Large intestine (tissue), 3 donors: ENCODE results near the gene PGF. TPM values are rescaled to one million over a fixed set of nuclear protein-coding genes. Genes with fewer than 3 reads are reported as not detected.
"Not testable (repeated sequence)": the region's sequence is repeated elsewhere in the genome, so short reads cannot be mapped to it uniquely, and the experiment has no call there.

Source experiments
- DNase-seq, 2 donors: peaks; one replicate each; pipeline versions ENCODE4 v3.0.0 to v3.0.0-alpha.2; 2013
- H3K27ac ChIP-seq: one replicate; pipeline ENCODE4 v1.5.1; 2013; ENCODE audit warnings: low read length
- H3K27me3 ChIP-seq: 2 replicates; pipeline ENCODE4 v1.6.1; 2013; ENCODE audit warnings: low read length; ENCODE audit not compliant: control insufficient read depth, insufficient read depth
- H3K36me3 ChIP-seq: 2 replicates; pipeline ENCODE4 v1.6.1; 2013; ENCODE audit warnings: low read length; ENCODE audit not compliant: control insufficient read depth, insufficient read depth
- H3K4me1 ChIP-seq: one replicate; pipeline ENCODE4 v1.6.1; 2013; ENCODE audit warnings: low read length; ENCODE audit not compliant: control insufficient read depth, insufficient read depth
- H3K4me3 ChIP-seq: one replicate; pipeline ENCODE4 v1.5.1; 2013; ENCODE audit warnings: low read length
- H3K9me3 ChIP-seq: one replicate; pipeline ENCODE4 v1.6.1; 2013; ENCODE audit warnings: mild to moderate bottlenecking, low read depth, low read length, moderate library complexity; ENCODE audit not compliant: control insufficient read depth
- WGBS: methylation state at CpG from one replicate; pipeline ENCODE4 v1.1.5; 2013; ENCODE audit warnings: low lambda C conversion rate; ENCODE audit not compliant: insufficient coverage; 5-methylcytosine and 5-hydroxymethylcytosine counted together
- polyA plus RNA-seq: library from polyadenylated mRNA; unstranded; fragments of 120-200 nt; gene quantifications from one replicate; pipeline ENCODE4 v1.2.1, GENCODE V29; 2013

The PGF gene
- polyA plus RNA-seq, 1 donor = 9.1 TPM

- Histone ChIP-seq H3K27me3 (no peaks in the 10 kb centered on the region), H3K9me3 (no peaks in the 10 kb centered on the region), H3K4me3 (no peak overlapping the region), H3K4me1 (peaks cover 4% of the 10 kb centered on the region), H3K27ac (no peak overlapping the region), H3K36me3 (peaks cover 11% of the 10 kb centered on the region)
- DNase-seq = no peak
- no CpG with 5 or more reads among the region's 13 CpGs for WGBS
Measured at GRCh38 chr14:74941676-74942097, 13.7 kb downstream of the PGF start.

- WGBS = 93% methylated on average over 2 of the region's 18 CpGs
- Histone ChIP-seq H3K27me3 (no peaks in the 10 kb centered on the region), H3K36me3 (peaks cover 11% of the 10 kb centered on the region), H3K27ac (no peak overlapping the region), H3K9me3 (no peaks in the 10 kb centered on the region), H3K4me1 (peaks cover 2% of the 10 kb centered on the region), H3K4me3 (no peak overlapping the region)
- no peak for DNase-seq
Measured at GRCh38 chr14:74940956-74941565, 14.3 kb downstream of the PGF start.

GRCh38 chr14:74938531-74939495 is 16.6 kb downstream of the PGF start:
- H3K36me3 ChIP-seq = peaks cover 11% of the 10 kb centered on the region
- no peak for DNase-seq
- H3K4me1 ChIP-seq = no peaks in the 10 kb centered on the region
- no peak overlapping the region for H3K27ac ChIP-seq
- no peaks in the 10 kb centered on the region for H3K27me3 ChIP-seq
- no peaks in the 10 kb centered on the region for H3K9me3 ChIP-seq
- WGBS = no CpG with 5 or more reads among the region's 10 CpGs
- H3K4me3 ChIP-seq = no peak overlapping the region

GRCh38 chr14:74937171-74937570 is 18.2 kb downstream of the PGF start:
- Histone ChIP-seq H3K27ac (no peak overlapping the region), H3K4me3 (no peak overlapping the region), H3K27me3 (no peaks in the 10 kb centered on the region), H3K4me1 (no peaks in the 10 kb centered on the region), H3K9me3 (no peaks in the 10 kb centered on the region), H3K36me3 (peaks cover 4% of the 10 kb centered on the region)
- no CpG with 5 or more reads among the region's 2 CpGs for WGBS
- DNase-seq = no peak

- Histone ChIP-seq H3K4me1 (no peaks in the 10 kb centered on the region), H3K36me3 (no peaks in the 10 kb centered on the region), H3K27me3 (no peaks in the 10 kb centered on the region), H3K9me3 (no peaks in the 10 kb centered on the region), H3K27ac (no peak overlapping the region), H3K4me3 (no peak overlapping the region)
- DNase-seq = no peak
- WGBS = no CpG with 5 or more reads among the region's 8 CpGs
Measured at GRCh38 chr14:74936731-74937130, 18.7 kb downstream of the PGF start.

GRCh38 chr14:74936151-74936550 is 19.2 kb downstream of the PGF start:
- Histone ChIP-seq H3K27ac (no peak overlapping the region), H3K9me3 (no peaks in the 10 kb centered on the region), H3K36me3 (no peaks in the 10 kb centered on the region), H3K27me3 (no peaks in the 10 kb centered on the region), H3K4me1 (no peaks in the 10 kb centered on the region), H3K4me3 (no peak overlapping the region)
- no CpG with 5 or more reads among the region's 11 CpGs for WGBS
- no peak for DNase-seq

GRCh38 chr14:74935360-74935680 is 20.1 kb downstream of the PGF start:
- no peak for DNase-seq
- no peaks in the 10 kb centered on the region for H3K4me1 ChIP-seq
- H3K27ac ChIP-seq = no peak overlapping the region

GRCh38 chr14:74934476-74935359 is 20.7 kb downstream of the PGF start:
- Histone ChIP-seq H3K27me3 (no peaks in the 10 kb centered on the region), H3K4me3 (no peak overlapping the region), H3K4me1 (no peaks in the 10 kb centered on the region), H3K9me3 (no peaks in the 10 kb centered on the region), H3K27ac (no peak overlapping the region), H3K36me3 (no peaks in the 10 kb centered on the region)
- 60% methylated on average over 1 of the region's 26 CpGs for WGBS
- no peak for DNase-seq

More at GRCh38 chr14:74935360-74935680, 20.1 kb downstream of the PGF start:
- no peaks in the 10 kb centered on the region for H3K36me3 ChIP-seq
- no peaks in the 10 kb centered on the region for H3K27me3 ChIP-seq
- WGBS = no CpG with 5 or more reads among the region's 9 CpGs
- no peak overlapping the region for H3K4me3 ChIP-seq
- no peaks in the 10 kb centered on the region for H3K9me3 ChIP-seq

- DNase-seq = no peak
- H3K27ac ChIP-seq = no peak overlapping the region
- no peaks in the 10 kb centered on the region for H3K9me3 ChIP-seq
- no peaks in the 10 kb centered on the region for H3K27me3 ChIP-seq
- no CpG with 5 or more reads among the region's 4 CpGs for WGBS
- no peaks in the 10 kb centered on the region for H3K4me1 ChIP-seq
- no peak overlapping the region for H3K4me3 ChIP-seq
- H3K36me3 ChIP-seq = no peaks in the 10 kb centered on the region
Measured at GRCh38 chr14:74934041-74934440, 21.4 kb downstream of the PGF start.

GRCh38 chr14:74932936-74933335 is 22.5 kb downstream of the PGF start:
- not testable (repeated sequence) for H3K27ac ChIP-seq, H3K36me3 ChIP-seq, H3K9me3 ChIP-seq, DNase-seq, H3K4me3 ChIP-seq, H3K27me3 ChIP-seq, H3K4me1 ChIP-seq
- 100% methylated on average over 2 of the region's 4 CpGs for WGBS
